T-helper 1 cell treated with Interleukin-12 subunit alpha and Interleukin-12 subunit beta and Interleukin-4 antibody, amounts not matched to agents 30 μg/mL and 1 μg/mL, for 36 hours (primary cell): ENCODE data around the gene CHRNA4.

Source experiments
- H3K27ac Mint-ChIP-seq: one replicate; pipeline ENCODE4 v1.8.0; 2021; ENCODE audit warnings: mild to moderate bottlenecking, mixed read lengths
- H3K27me3 Mint-ChIP-seq: one replicate; pipeline ENCODE4 v1.8.0; 2021; ENCODE audit warnings: low read depth, mixed read lengths
- H3K36me3 Mint-ChIP-seq: one replicate; pipeline ENCODE4 v1.8.0; 2021; ENCODE audit warnings: low read depth, mixed read lengths
- H3K4me1 Mint-ChIP-seq: one replicate; pipeline ENCODE4 v1.8.0; 2021; ENCODE audit warnings: low read depth, mixed read lengths
- H3K4me3 Mint-ChIP-seq: one replicate; pipeline ENCODE4 v1.8.0; 2021; ENCODE audit warnings: mild to moderate bottlenecking, moderate library complexity, mixed read lengths
- H3K9me3 Mint-ChIP-seq: one replicate; pipeline ENCODE4 v1.8.0; 2021; ENCODE audit warnings: mixed read lengths

The CHRNA4 gene

GRCh38 chr20:63294536-63294900, 66.6 kb downstream of the CHRNA4 start:
- Mint-ChIP-seq H3K36me3 (no peaks in the 10 kb centered on the region), H3K4me3 (no peak overlapping the region), H3K4me1 (no peaks in the 10 kb centered on the region), H3K27ac (no peak overlapping the region), H3K27me3 (peaks cover 9% of the 10 kb centered on the region), H3K9me3 (no peaks in the 10 kb centered on the region)

DNA sequence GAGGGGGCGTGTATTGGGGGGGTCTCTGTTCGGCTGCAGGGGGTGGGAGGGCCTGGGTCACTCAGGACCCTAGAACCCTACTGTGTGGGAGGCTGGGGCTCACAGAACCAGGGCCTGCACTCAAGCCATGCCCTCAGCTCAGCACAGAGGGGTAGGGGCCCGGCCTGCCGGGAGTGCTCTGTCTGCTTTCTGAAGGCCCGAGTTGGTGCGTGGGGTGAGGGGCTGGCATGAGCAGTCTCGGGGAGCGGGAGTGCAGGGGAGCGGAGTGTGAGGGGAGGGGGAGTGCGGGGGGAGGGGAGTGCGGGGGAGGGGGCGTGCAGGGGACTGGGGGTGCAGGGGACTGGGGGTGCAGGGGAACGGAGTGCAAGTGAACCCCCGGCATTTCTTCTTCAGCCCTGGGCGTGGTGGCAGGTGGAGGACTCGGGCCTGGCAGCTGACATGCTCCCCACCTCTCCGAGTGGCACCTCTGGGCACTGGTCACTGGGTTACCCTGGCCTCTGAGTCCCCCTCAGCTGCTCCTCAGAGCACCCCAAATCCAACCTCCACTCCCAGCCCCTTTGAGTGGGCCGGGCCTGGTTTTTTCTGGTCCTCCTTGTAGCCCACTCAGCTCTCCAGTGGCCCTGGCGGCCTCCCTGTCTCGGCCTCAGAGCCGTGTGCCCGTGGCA, 67.1 kb downstream of the CHRNA4 start:
- Mint-ChIP-seq H3K9me3 (no peaks in the 10 kb centered on the region), H3K4me1 (no peaks in the 10 kb centered on the region), H3K4me3 (no peak overlapping the region), H3K27ac (no peak overlapping the region), H3K27me3 (peaks cover 9% of the 10 kb centered on the region), H3K36me3 (peaks cover under 1% of the 10 kb centered on the region)

DNA sequence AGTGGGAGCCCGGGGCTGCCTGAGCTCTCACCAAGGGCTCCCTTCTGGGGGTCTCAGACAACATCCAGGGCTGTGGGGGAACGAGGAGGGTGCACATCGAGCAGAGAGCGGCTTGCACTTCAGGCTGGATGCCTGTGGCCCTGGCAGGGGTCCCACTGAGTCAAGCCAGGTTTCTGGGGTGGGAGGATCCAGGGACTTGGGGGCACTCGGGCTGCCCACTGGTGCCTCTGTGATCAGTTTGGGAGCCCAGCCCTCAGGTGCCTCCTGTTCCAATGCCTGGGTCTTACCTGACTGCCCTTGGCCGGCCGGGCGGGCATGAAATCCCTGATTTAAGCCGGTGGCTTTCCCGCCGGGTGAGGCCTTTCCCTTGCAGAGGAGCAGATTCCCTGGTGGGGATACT, 67.7 kb downstream of the CHRNA4 start:
- peaks cover 4% of the 10 kb centered on the region for H3K36me3 Mint-ChIP-seq

More for the DNA sequence above, 67.7 kb downstream of the CHRNA4 start:
- Mint-ChIP-seq H3K27ac (no peak overlapping the region), H3K4me3 (no peak overlapping the region), H3K9me3 (no peaks in the 10 kb centered on the region), H3K4me1 (no peaks in the 10 kb centered on the region), H3K27me3 (peaks cover 9% of the 10 kb centered on the region)
